NT2/D1 (cell line): Measurements from ENCODE around the gene FEM1B.

ENCODE experiments used
- YY1 ChIP-seq: IDR thresholded peaks from 2 replicates; pipeline ENCODE4 v1.6.1; 2011; ENCODE audit not compliant: insufficient read length, insufficient read depth
- ZNF274 ChIP-seq: IDR thresholded peaks from 2 replicates; pipeline ENCODE4 v1.6.1; 2011; ENCODE audit warnings: mild to moderate bottlenecking, low read depth, low read length

GRCh38 chr15:68335251-68335650 lies 57.7 kb downstream of the FEM1B start:
- TF ChIP-seq YY1 (no peak), ZNF274 (no peak)
